ENCODE measurements around the gene HTR3A. TPM values are rescaled to one million over a fixed set of nuclear protein-coding genes. Genes with fewer than 3 reads are reported as not detected.
A peak's percentile ranks its signal among the peaks of the same experiment; 100 is the strongest.

HTR3A gene
- total RNA-seq, 1 experiment from 2014 or later = not detected

DNA sequence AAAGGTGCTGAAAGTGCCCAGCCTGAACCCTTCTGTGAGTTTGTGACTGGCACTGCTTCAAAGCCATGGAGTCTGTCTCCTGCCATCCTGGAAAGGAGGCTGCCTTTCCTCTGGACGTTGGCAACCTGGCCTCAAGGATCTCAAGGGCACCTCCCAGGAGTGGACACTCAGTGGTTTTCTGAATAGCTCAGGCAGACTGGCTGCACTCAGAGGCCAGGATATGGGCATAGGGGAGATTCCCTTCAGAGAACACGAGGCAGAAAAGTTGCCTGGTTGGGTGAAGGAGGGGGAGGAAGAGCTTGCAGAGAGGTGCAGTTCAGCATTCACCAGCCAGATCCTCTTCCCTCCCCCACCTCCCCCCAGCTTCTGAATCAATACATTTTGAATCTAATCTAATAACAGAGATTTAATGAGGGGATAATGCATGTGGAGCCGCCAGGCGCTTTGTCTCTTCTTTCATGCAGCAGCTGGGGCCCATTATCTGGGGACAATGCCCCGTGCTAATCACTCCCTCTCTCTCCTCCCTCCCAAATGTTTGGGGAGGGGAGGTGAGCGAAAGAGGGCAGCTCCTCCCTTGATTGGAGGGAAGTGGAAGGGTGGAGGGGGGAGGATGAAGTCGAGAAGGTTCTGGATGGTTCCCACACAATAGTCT is 17.7 kb downstream of the HTR3A start:
- H3K27me3 Mint-ChIP-seq (ENCODE audit: insufficient read depth, unreplicated experiment) = peaks cover 23% of the 10 kb centered on the region

DNA sequence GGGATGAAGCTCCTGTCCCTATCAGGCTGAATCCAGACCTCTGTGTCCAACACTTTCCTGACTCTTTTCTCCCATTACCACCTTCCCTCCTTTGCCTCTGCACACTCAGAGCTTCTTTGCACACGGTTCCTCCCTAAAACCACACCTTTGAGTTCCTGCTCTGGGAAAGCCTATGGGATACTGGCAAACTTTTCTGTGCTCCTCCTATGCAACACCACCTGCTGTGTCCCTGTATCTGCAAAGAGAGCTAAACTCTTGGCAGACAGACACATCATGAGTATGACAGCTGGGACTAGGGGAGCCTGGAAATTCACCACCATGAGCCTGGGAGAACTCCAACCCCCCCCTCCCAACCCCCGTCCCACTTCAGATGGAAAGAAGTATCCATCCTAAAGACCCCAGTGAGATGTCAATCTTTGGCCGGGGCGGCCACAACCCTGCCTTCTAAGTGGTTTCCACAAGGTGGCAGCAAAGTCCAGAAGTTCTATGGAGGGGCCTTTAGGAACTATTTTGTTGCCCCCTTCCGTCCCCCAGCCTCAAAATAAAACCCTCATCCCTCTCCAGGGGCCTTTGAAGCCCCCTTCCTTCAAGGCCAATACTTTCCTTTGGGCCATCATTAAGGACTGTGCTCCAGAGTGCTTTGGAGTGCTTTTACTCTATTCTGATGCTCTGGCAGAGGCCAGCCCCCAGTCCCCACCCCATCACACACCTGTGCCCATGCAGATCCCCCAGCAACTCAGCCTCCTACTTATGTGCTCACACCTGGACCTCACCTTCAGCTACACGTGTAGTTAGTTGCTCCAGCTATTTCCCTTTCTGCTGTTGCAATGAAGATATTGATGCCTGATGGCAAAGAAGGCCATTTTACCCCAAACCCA is 19.4 kb downstream of the HTR3A start:
- no TSS peak for BruUV-seq (replicated peaks)
- Histone ChIP-seq H3K9me3 (no peaks in the 10 kb centered on the region), H3K36me3 (ENCODE audit: control insufficient read depth, insufficient read depth, low read length) (no peaks in the 10 kb centered on the region), H3K27me3 (replicated peaks; ENCODE audit: control insufficient read depth, insufficient read depth, low read length) (no peaks in the 10 kb centered on the region), H3K4me1 (no peaks in the 10 kb centered on the region), H3K4me3 (ENCODE audit: low read depth, low read length) (no peak overlapping the region)
- Mint-ChIP-seq H3K4me3 (ENCODE audit: unreplicated experiment) (no peak overlapping the region), H3K27ac (ENCODE audit: unreplicated experiment) (no peak overlapping the region), H3K36me3 (ENCODE audit: insufficient read depth, unreplicated experiment) (no peaks in the 10 kb centered on the region), H3K4me1 (ENCODE audit: low read depth, unreplicated experiment) (no peaks in the 10 kb centered on the region), H3K27me3 (ENCODE audit: insufficient read depth, unreplicated experiment) (peaks cover 18% of the 10 kb centered on the region), H3K9me3 (ENCODE audit: unreplicated experiment) (no peaks in the 10 kb centered on the region)
- POLR2A ChIA-PET = no interaction called here
- TF ChIP-seq, protein P1, sequence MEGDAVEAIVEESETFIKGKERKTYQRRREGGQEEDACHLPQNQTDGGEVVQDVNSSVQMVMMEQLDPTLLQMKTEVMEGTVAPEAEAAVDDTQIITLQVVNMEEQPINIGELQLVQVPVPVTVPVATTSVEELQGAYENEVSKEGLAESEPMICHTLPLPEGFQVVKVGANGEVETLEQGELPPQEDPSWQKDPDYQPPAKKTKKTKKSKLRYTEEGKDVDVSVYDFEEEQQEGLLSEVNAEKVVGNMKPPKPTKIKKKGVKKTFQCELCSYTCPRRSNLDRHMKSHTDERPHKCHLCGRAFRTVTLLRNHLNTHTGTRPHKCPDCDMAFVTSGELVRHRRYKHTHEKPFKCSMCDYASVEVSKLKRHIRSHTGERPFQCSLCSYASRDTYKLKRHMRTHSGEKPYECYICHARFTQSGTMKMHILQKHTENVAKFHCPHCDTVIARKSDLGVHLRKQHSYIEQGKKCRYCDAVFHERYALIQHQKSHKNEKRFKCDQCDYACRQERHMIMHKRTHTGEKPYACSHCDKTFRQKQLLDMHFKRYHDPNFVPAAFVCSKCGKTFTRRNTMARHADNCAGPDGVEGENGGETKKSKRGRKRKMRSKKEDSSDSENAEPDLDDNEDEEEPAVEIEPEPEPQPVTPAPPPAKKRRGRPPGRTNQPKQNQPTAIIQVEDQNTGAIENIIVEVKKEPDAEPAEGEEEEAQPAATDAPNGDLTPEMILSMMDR (IDR thresholded peaks at IDR 0.05; ENCODE audit: insufficient read depth in 1 of 2, low read depth in 1 of 2, low read length in 1 of 2, severe bottlenecking in 1 of 2, unreplicated experiment in 1 of 2) = peak; percentile 93 to 96
- intact Hi-C loops (cut with micrococcal nuclease; ENCODE audit: unreplicated experiment) = loop anchor here (1.0 to 2.0 kb wide), 6 partner anchors 32 to 267 kb away; no protein-coding TSS in a partner anchor
- peak in 1 of 2 experiments; percentile 69 for DNase-seq
- CTCF ChIA-PET = interaction anchor here (0.6 to 7.1 kb wide), 9 partner anchors 18 to 513 kb away, joined by 3 to 99 read pairs (median 4); no protein-coding TSS in a partner anchor

More for the DNA sequence above, 17.7 kb downstream of the HTR3A start:
- H3K9me3 Mint-ChIP-seq (ENCODE audit: unreplicated experiment) = no peaks in the 10 kb centered on the region
- no peaks in the 10 kb centered on the region for H3K4me1 Mint-ChIP-seq (ENCODE audit: low read depth, unreplicated experiment)
- BruUV-seq (replicated peaks) = no TSS peak
- DNase-seq = no peak
- H3K4me3 ChIP-seq (ENCODE audit: low read depth, low read length) = no peak overlapping the region
- TF ChIP-seq, protein P1 (IDR thresholded peaks at IDR 0.05; ENCODE audit: insufficient read depth in 1 of 2, low read depth in 1 of 2, low read length in 1 of 2, severe bottlenecking in 1 of 2, unreplicated experiment in 1 of 2) = no peak
- H3K4me1 ChIP-seq = no peaks in the 10 kb centered on the region
- ChIA-PET CTCF (interaction anchor here (0.7 to 7.1 kb wide), 2 partner anchors 15 to 269 kb away, joined by 3 to 99 read pairs; no protein-coding TSS in a partner anchor), POLR2A (no interaction called here)
- H3K4me3 Mint-ChIP-seq (ENCODE audit: unreplicated experiment) = no peak overlapping the region
- H3K9me3 ChIP-seq = no peaks in the 10 kb centered on the region
- intact Hi-C loops (cut with micrococcal nuclease; ENCODE audit: unreplicated experiment) = no loop called here
- no peaks in the 10 kb centered on the region for H3K36me3 Mint-ChIP-seq (ENCODE audit: insufficient read depth, unreplicated experiment)
- H3K27ac Mint-ChIP-seq (ENCODE audit: unreplicated experiment) = no peak overlapping the region
- H3K36me3 ChIP-seq (ENCODE audit: control insufficient read depth, insufficient read depth, low read length) = no peaks in the 10 kb centered on the region
- H3K27me3 ChIP-seq (replicated peaks; ENCODE audit: control insufficient read depth, insufficient read depth, low read length) = no peaks in the 10 kb centered on the region

DNA sequence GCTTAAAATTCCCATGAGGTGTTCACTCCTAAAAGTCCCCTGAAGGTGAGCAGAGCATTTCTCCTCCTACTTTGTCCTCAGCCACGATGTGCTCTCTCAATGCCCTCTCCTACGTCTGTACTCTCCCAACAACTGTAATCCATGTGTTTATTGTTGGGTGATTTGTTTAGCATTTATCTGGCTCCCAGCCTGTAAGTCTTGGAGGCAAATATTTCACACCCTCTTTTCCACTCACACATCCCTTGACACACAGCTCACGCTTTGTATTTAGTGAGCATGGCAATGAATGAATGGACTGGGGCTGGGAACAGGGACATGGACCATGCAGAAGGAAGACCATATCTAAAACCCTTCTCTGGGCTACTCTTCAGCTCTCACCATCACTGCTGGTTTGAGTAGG is 22.6 kb downstream of the HTR3A start:
- Mint-ChIP-seq H3K27ac (ENCODE audit: unreplicated experiment) (no peak overlapping the region), H3K36me3 (ENCODE audit: insufficient read depth, unreplicated experiment) (no peaks in the 10 kb centered on the region), H3K4me3 (ENCODE audit: unreplicated experiment) (no peak overlapping the region), H3K27me3 (ENCODE audit: insufficient read depth, unreplicated experiment) (peaks cover 19% of the 10 kb centered on the region), H3K4me1 (ENCODE audit: low read depth, unreplicated experiment) (no peaks in the 10 kb centered on the region), H3K9me3 (ENCODE audit: unreplicated experiment) (no peaks in the 10 kb centered on the region)
- TF ChIP-seq, protein P1 (IDR thresholded peaks at IDR 0.05; ENCODE audit: insufficient read depth in 1 of 2, low read depth in 1 of 2, low read length in 1 of 2, severe bottlenecking in 1 of 2, unreplicated experiment in 1 of 2) = no peak
- Histone ChIP-seq H3K9me3 (no peaks in the 10 kb centered on the region), H3K27me3 (replicated peaks; ENCODE audit: control insufficient read depth, insufficient read depth, low read length) (peaks cover 2% of the 10 kb centered on the region; the same call in 1 of the 2 replicates), H3K4me3 (ENCODE audit: low read depth, low read length) (no peak overlapping the region), H3K4me1 (no peaks in the 10 kb centered on the region), H3K36me3 (ENCODE audit: control insufficient read depth, insufficient read depth, low read length) (no peaks in the 10 kb centered on the region)
- no peak for DNase-seq
- ChIA-PET POLR2A (no interaction called here), CTCF (interaction anchor here (0.9 to 7.1 kb wide), 3 partner anchors 91 to 264 kb away, joined by 3 to 99 read pairs (median 3); no protein-coding TSS in a partner anchor)
- BruUV-seq (replicated peaks) = no TSS peak
- intact Hi-C loops (cut with micrococcal nuclease; ENCODE audit: unreplicated experiment) = no loop called here

Data from Caco-2 (cell line).